NCI-H446 (cell line): ENCODE data around the gene MESD.
"Not testable (repeated sequence)": the region's sequence is repeated elsewhere in the genome, so short reads cannot be mapped to it uniquely, and the experiment has no call there.

Experiments
- DNase-seq, 2 experiments: peaks; one replicate each; lab custom pipeline; 2025; lab: John Stamatoyannopoulos, UW

MESD gene

DNA sequence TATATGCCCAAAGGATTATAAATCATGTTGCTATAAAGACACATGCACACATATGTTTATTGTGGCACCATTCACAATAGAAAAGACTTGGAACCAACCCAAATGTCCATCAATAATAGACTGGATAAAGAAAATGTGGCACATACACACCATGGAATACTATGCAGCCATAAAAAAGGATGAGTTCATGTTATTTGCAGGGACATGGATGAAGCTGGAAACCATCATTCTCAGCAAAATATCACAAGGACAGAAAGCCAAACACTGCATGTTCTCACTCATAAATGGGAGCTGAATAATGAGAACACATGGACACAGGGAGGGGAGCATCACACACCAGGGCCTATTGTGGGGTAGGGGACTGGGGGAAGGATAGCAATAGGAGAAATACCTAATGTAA, 24.2 kb downstream of the MESD start:
- not testable (repeated sequence) for DNase-seq

DNA sequence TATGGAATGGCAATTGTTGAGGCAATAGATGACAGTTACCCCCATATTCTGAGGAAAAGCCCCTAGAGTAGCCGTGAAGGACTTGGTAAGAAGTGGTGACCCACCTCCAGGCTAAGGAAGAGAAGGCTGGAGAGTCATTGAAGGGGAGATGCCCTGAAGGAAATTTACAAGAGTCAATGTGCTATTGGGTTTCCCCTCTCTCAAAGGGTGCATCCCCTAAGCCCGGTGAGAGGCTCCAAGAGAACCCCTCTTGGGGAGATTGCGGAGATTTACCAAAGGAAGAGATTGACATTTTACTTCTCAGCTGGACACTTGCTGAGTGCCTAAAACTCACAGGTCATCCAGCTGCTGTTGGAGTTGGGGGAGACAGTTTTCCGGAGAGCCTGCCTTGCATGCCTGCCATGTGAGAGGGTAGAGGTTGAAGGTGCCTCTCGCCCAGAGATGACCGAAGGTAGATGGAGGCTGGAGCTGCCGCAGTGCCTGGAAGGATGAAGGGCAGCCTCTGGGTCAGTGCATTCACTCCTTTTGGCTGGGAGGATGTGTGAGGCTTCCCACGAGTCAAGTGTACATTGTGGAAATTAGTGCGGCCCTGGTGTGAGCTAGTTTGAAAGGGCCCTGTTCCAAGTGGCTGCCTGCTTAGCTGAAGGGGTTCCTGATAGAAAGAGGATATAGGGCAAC, 30.7 kb downstream of the MESD start:
- no peak for DNase-seq

- DNase-seq = no peak
These were observed 31.6 kb downstream of the MESD start for GRCh38 chr15:80957976-80958375.

DNA sequence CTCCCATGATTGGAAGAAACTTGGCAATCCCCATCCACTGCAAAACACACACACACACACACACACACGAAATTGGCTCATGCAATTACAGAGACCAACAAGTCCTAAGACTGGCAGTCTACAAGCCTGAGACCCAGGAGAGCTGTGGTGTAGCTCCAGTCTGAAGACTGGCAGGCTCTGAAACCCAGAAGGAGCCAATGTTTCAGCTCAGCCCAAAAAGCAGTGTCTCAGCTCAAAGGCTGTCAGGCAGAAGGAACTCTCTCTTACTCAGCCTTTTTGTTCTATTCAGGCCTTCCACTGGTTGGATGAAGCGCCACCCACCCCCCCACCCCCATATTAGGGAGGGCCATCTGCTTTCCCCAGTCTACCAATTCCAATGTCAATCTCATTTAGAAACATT, 32.1 kb downstream of the MESD start:
- peak in 1 of 2 experiments; percentile 53 for DNase-seq

DNA sequence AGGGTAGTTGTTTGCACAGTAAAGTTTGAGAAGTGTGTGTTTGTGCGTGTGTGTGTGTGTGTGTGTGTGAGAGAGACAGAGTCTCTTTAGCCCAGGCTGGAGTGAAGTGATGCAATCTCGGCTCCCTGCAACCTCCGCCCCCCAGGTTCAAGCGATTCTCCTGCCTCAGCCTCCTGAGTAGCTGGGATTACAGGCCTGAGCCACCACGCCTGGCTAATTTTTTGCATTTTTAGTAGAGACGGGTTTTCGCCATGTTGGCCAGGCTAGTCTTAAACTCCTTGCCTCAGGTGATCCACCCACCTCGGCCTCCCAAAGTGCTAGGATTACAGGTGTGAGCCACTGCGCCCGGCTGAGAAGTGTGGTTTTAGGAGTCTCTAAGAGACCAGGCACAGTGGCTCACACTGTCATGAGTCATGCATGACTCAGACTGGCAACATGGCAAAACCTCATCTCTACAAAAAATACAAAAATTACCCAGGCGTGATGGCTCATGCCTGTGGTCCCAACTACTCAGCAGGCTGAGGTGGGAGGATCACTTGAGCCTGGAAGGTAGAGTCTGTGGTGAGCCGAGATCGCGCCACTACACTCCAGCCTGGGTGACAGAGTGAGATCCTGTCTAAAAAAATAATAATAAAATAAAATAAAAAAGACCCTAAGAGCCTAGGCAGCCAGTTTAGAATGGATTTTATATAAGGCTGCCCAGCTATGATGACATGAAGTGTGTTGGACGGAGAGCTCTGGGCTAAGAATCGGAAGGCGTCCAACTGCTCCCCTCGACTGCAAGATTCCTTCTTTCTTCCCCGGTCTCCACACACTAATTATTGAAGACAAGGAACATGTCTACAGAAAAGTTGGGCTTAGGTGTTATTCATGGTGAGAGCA, 33.8 kb downstream of the MESD start:
- peak; percentile 12 to 56 for DNase-seq

DNA sequence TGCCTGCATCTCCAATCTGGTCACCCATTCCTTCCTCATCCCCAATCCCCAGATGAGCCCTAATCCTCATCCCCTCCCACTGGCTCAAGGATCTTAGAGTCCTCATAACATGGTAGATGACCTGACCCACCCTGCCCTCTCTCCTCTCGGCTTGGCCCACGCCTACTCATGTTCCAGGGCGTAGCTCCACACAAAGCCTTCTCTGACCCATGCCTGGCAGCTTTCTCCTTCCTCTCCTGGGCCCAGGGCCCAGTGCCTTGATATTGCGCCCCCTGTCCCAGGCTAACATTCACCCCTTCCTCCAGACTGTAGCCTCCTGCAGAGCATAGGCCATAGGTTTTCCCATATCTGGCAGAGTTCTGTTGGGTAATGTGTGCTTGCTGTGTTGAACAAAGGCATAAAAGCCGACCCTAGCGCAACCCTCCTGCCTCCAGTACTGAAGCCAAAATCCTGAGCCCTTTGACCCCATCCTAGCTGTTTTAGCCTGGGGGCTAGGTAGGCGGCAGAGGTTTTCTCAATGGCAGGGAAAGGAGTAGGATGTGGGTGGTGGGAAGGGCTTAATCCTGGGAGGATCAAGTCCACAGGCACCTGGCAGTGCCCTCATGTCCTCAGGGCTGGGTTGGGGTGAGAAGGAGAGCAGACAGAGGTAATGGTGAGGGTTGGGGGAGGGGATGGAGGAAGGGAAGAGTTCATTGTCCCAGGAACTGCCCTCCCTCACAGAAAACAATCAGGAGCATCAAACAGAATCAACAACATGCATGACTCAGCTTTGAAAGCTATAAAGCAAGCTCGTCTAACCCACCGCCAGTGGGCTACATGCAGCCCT, 35.5 kb downstream of the MESD start:
- no peak for DNase-seq

- DNase-seq = no peak
These were observed 36.3 kb downstream of the MESD start for GRCh38 chr15:80953001-80953952.

GRCh38 chr15:80951941-80952340, 37.7 kb downstream of the MESD start:
- DNase-seq = no peak

GRCh38 chr15:80950291-80951078, 39.1 kb downstream of the MESD start:
- no peak for DNase-seq

DNA sequence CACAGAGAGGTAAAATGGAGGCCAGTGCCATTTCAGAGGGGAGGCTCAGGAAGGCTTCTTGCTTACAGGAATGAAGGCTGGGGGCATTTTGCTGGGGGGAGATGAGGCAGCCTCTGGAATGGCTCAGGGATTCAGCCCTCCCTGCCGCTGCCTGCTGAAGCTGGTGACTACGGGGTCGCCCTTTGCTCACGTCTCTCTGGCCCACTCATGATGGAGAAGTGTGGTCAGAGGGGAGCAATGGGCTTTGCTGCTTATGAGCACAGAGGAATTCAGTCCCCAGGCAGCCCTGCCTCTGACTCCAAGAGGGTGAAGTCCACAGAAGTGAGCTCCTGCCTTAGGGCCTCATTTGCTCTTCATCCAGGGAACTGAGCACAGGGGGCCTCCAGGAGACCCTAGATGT, 39.9 kb downstream of the MESD start:
- DNase-seq = no peak

- no peak for DNase-seq
These were observed 40.8 kb downstream of the MESD start for GRCh38 chr15:80948651-80949292.

- DNase-seq = no peak
These were observed 43.0 kb downstream of the MESD start for GRCh38 chr15:80946576-80946975.

DNA sequence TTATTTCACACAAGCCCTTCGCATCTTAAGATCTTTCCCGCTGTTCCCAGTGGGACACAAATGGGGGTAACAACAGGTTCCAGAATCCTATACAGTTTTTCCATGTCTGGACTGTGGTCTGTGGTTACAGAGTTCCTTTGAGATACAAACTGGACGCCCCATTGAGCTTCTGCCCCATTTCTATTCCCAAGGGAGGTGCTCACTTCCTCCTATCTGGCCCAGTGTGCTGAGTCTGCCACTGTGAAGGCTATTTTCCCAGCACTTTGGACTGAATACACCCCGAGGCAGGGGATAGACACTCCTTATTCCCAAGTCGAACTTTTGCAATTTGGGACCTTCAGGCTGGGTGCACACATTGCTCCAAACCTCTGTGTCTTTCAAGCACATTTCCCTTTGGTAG, 44.0 kb downstream of the MESD start:
- DNase-seq = no peak

GRCh38 chr15:80944818-80945217, 44.8 kb downstream of the MESD start:
- DNase-seq = no peak

DNA sequence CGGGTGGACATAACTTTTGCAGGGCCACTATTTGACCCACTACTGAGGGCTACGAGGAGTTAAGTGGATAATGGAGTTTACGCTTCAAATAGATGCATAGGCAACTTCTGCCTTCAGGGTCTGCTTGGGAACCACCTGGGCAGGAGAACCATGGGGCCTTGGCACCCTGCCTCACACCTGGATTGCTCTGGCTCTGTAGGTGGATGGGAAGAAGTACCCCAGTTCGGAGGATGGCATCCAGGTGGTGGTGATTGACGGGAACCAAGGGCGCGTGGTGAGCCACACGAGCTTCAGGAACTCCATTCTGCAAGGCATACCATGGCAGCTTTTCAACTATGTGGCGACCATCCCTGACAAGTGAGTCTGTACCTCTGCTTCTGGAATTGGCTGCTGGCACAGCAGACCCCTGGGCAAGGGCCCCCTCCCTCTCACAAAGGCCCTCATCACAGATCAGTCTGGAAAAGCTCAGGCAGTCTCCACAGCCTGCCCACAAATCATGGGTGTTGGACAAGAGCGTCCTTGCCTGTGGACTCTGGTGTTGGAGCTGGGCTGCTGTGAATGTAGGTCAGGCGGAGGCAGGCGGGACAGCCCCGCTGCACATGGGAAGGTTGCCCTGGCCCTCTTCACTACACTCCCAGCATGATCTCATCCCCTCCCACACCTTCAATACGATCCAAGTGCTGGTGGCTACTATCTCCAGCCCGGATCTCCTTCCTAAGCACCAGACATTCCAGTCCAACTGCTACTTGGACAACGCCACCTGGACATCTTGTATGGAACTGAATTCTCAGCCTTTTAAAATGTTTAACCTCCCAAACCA, 46.7 kb downstream of the MESD start:
- no peak for DNase-seq

DNA sequence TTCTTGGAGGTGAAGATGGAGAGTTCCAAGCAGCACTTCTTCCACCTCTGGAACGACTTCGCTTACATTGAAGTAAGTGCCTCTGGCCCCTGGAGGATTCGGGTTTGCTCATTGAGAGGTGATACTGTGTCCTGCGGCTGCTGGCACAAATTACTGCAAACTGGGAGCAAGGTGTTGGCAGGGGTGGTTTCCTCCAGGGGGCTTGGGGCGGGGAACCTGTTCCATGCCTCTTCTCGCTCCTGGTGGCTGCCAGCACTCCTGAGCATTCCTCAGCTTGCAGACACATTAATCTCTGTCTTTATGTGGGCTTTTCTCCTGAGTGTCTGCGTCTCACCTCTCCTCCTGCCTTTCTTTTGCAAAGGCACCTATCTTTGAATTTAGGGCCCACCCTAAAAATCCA, 47.4 kb downstream of the MESD start:
- no peak for DNase-seq

GRCh38 chr15:80940851-80941250, 48.8 kb downstream of the MESD start:
- DNase-seq = no peak

- DNase-seq = no peak
These were observed 49.3 kb downstream of the MESD start for GRCh38 chr15:80940331-80940730.

- no peak for DNase-seq
These were observed 50.4 kb downstream of the MESD start for GRCh38 chr15:80939216-80939615.
